Measurements from ENCODE around the gene POLD2.
A peak's percentile ranks its signal among the peaks of the same experiment; 100 is the strongest.

GRCh38 chr7:44112231-44112996 lies 10.9 kb downstream of the POLD2 start:
- TF ChIP-seq, protein P1, sequence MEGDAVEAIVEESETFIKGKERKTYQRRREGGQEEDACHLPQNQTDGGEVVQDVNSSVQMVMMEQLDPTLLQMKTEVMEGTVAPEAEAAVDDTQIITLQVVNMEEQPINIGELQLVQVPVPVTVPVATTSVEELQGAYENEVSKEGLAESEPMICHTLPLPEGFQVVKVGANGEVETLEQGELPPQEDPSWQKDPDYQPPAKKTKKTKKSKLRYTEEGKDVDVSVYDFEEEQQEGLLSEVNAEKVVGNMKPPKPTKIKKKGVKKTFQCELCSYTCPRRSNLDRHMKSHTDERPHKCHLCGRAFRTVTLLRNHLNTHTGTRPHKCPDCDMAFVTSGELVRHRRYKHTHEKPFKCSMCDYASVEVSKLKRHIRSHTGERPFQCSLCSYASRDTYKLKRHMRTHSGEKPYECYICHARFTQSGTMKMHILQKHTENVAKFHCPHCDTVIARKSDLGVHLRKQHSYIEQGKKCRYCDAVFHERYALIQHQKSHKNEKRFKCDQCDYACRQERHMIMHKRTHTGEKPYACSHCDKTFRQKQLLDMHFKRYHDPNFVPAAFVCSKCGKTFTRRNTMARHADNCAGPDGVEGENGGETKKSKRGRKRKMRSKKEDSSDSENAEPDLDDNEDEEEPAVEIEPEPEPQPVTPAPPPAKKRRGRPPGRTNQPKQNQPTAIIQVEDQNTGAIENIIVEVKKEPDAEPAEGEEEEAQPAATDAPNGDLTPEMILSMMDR (IDR thresholded peaks at IDR 0.05; ENCODE audit: extremely low read depth in 1 of 2, insufficient read depth in 1 of 2, low read depth in 1 of 2, low read length in 2 of 2): no peak
- peak; percentile 17 for TF ChIP-seq POLR2AphosphoS5 (IDR thresholded peaks at IDR 0.05; ENCODE audit: insufficient read depth, low read depth, low read length)
- TF ChIP-seq POLR2A (IDR thresholded peaks at IDR 0.05; ENCODE audit: low read depth, low read length): no peak
- no peak for TF ChIP-seq GATA2 (IDR thresholded peaks at IDR 0.05; ENCODE audit: insufficient read depth, insufficient read length, low read depth, low read length)
- no peak for TF ChIP-seq EZH2 (IDR thresholded peaks at IDR 0.05; ENCODE audit: borderline replicate concordance, low read depth, low read length, severe bottlenecking)
